Liver (tissue), 9 donors: ENCODE results near the gene ZFAND3. TPM values are rescaled to one million over a fixed set of nuclear protein-coding genes. Genes with fewer than 3 reads are reported as not detected.
"Not testable (repeated sequence)": the region's sequence is repeated elsewhere in the genome, so short reads cannot be mapped to it uniquely, and the experiment has no call there.

Experiments used
- DNase-seq: peaks from one replicate; pipeline ENCODE4 v3.0.0-alpha.2; 2017; ENCODE audit warnings: low spot score
- H3K27ac ChIP-seq, 2 donors: one replicate each; pipeline ENCODE4 v1.7.0; 2013; ENCODE audit warnings: inconsistent platforms in 2 of 2, low read length in 2 of 2, control low read depth in 1 of 2, low read depth in 1 of 2, mild to moderate bottlenecking in 1 of 2
- H3K27me3 ChIP-seq, 4 donors: one replicate each; pipeline versions ENCODE4 v1.6.1 to v1.7.0; 2013; ENCODE audit warnings: low read length in 3 of 4, inconsistent platforms in 1 of 4, mild to moderate bottlenecking in 1 of 4, moderate library complexity in 1 of 4; ENCODE audit not compliant: control insufficient read depth in 4 of 4, insufficient read depth in 4 of 4
- H3K36me3 ChIP-seq, 4 donors: one replicate each; pipeline versions ENCODE4 v1.6.1 to v1.7.0; 2013; ENCODE audit warnings: low read length in 3 of 4, mild to moderate bottlenecking in 3 of 4, low read depth in 1 of 4, moderate library complexity in 1 of 4; ENCODE audit not compliant: control insufficient read depth in 4 of 4, insufficient read depth in 3 of 4
- H3K4me1 ChIP-seq, 4 donors: one replicate each; pipeline versions ENCODE4 v1.6.1 to v1.7.0; 2013; ENCODE audit warnings: low read length in 3 of 4, mild to moderate bottlenecking in 3 of 4, moderate library complexity in 1 of 4; ENCODE audit not compliant: control insufficient read depth in 4 of 4, insufficient read depth in 4 of 4
- H3K4me3 ChIP-seq, 3 donors: one replicate each; pipeline versions ENCODE4 v1.6.1 to v1.7.0; 2013; ENCODE audit warnings: low read length in 3 of 3, control low read depth in 1 of 3, low read depth in 1 of 3, mild to moderate bottlenecking in 1 of 3
- H3K9ac ChIP-seq, 2 donors: one replicate each; pipeline ENCODE4 v1.7.0; 2013; ENCODE audit warnings: low read length in 2 of 2, mild to moderate bottlenecking in 2 of 2, moderate library complexity in 2 of 2, control low read depth in 1 of 2, low read depth in 1 of 2
- H3K9me3 ChIP-seq, 4 donors: one replicate each; pipeline versions ENCODE4 v1.6.1 to v1.7.0; 2013; ENCODE audit warnings: low read length in 3 of 4; ENCODE audit not compliant: control insufficient read depth in 4 of 4
- ATF3 ChIP-seq: IDR thresholded peaks from 2 replicates; pipeline ENCODE4 v1.6.1; 2016; ENCODE audit warnings: antibody characterized with exemption
- CTCF ChIP-seq: fragments of 150-350 bp; IDR thresholded peaks from 2 replicates; pipeline ENCODE4 v1.5.1; 2017; ENCODE audit warnings: improper control_type of control experiment, low read depth, low read length; ENCODE audit not compliant: missing input control
- EGR1 ChIP-seq, 2 donors: IDR thresholded peaks; 2 replicates each; pipeline ENCODE4 v1.6.1; 2016 to 2018; ENCODE audit warnings: antibody characterized with exemption in 2 of 2, low read depth in 2 of 2
- FOXA1 ChIP-seq: IDR thresholded peaks from 2 replicates; pipeline ENCODE4 v1.6.1; 2016; ENCODE audit warnings: antibody characterized with exemption
- FOXA2 ChIP-seq: IDR thresholded peaks from 2 replicates; pipeline ENCODE4 v1.6.1; 2016; ENCODE audit warnings: antibody characterized with exemption
- GABPA ChIP-seq, 2 donors: IDR thresholded peaks in 1 of 2; conservative IDR thresholded peaks in 1 of 2; 2 replicates each; pipeline ENCODE4 v1.6.1; 2016; ENCODE audit warnings: antibody characterized with exemption in 2 of 2, mild to moderate bottlenecking in 1 of 2, moderate library complexity in 1 of 2
- JUND ChIP-seq, 2 donors: IDR thresholded peaks; 2 replicates each; pipeline ENCODE4 v1.6.1; 2016; ENCODE audit warnings: antibody characterized with exemption in 2 of 2
- RAD21 ChIP-seq, 2 donors: IDR thresholded peaks; 2 replicates each; pipeline ENCODE4 v1.6.1; 2016; ENCODE audit warnings: antibody characterized with exemption in 2 of 2, mild to moderate bottlenecking in 2 of 2
- REST ChIP-seq: IDR thresholded peaks from 2 replicates; pipeline ENCODE4 v1.6.1; 2016; ENCODE audit warnings: antibody characterized with exemption, mild to moderate bottlenecking
- RXRA ChIP-seq, 2 donors: IDR thresholded peaks; 2 replicates each; pipeline ENCODE4 v1.6.1; 2017 to 2018; ENCODE audit warnings: antibody characterized with exemption in 2 of 2, mild to moderate bottlenecking in 1 of 2
- SP1 ChIP-seq: IDR thresholded peaks from 2 replicates; pipeline ENCODE4 v1.6.1; 2018; ENCODE audit warnings: antibody characterized with exemption, mild to moderate bottlenecking
- TAF1 ChIP-seq: conservative IDR thresholded peaks from 2 replicates; pipeline ENCODE4 v1.6.1; 2016; ENCODE audit warnings: antibody characterized with exemption, mild to moderate bottlenecking
- YY1 ChIP-seq: IDR thresholded peaks from 2 replicates; pipeline ENCODE4 v1.6.1; 2016; ENCODE audit warnings: antibody characterized with exemption, mild to moderate bottlenecking
- WGBS: extraction: QIAGEN DNeasy Blood & Tissue Kit; methylation state at CpG from one replicate; pipeline ENCODE4 v1.1.7; 2013; 5-methylcytosine and 5-hydroxymethylcytosine counted together
- polyA plus RNA-seq, 2 donors: library from polyadenylated mRNA; stranded (reverse) in 1 of 2; unstranded in 1 of 2; fragments of 200-250 nt in 1 of 2; fragments of >200 nt in 1 of 2; fragmentation: Nextera tagmentation in 1 of 2; extraction: Ambion mirVana in 1 of 2; gene quantifications; one replicate each; pipeline versions ENCODE4 v1.2.1 to v1.2.3, GENCODE V29; 2013 to 2015
- total RNA-seq, 2 donors: library from RNA; depleted of rRNA; stranded (reverse); fragments of >200 nt; gene quantifications; one replicate each; pipeline ENCODE4 v1.2.3, GENCODE V29; 2014
- TF ChIP-seq, protein P1 (sequence below): IDR thresholded peaks from 2 replicates; pipeline ENCODE4 v1.6.1; 2016; ENCODE audit warnings: antibody characterized with exemption
- TF ChIP-seq, protein P2 (sequence below): IDR thresholded peaks from 2 replicates; pipeline ENCODE4 v1.6.1; 2016; ENCODE audit warnings: antibody characterized with exemption
- donor health status: healthy.
- donor health status: healthy.
- donor health status: healthy.
- donor health status: healthy.
- donor health status: healthy.

ZFAND3 gene
- total and polyA plus RNA-seq, 4 donors: 7.7 to 37.5 (median 23.1) TPM

GRCh38 chr6:37959061-37959460 lies 139.5 kb downstream of the ZFAND3 start:
- H3K4me1 ChIP-seq: peaks cover 8 to 11% (median 9%) of the 10 kb centered on the region in 4 donors
- 87% methylated on average over 3 of the region's 3 CpGs for WGBS

DNA sequence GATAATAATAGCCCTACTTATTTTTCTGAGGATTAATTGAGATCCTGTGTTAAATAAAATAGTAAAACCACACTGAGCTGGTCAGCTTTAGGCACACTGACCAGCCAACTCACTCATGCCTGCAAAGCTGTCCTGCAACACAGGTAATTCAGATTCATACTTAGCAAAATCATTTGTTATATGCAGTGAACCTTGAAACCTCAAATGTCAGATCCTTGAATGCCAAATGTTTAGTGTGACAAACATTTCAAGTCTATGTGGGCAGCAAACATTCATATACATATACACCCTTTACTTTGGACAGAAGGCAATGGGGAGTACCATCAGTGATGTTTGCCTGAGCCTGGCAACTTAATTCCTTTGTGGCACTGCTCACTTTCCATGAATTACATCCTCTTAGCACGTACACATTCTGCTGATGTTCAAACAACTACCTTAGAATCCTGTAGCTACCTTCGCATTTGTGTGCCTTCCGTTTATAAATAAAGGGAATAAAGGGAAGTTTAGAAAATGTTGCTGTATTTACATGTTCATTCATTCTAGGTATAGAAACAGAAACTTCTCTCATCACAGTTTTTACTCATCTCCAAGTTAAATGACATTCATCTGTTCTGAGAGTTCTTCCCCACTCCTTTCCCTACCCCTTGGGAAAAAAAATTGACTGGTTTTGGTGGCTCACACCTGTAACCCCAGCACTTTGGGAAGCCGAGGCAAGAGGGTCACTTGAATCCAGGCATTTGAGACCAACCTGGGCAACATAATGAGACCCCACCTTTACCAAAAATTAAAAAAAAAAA lies 140.8 kb downstream of the ZFAND3 start:
- H3K36me3 ChIP-seq: no peaks in the 10 kb centered on the region
- H3K4me3 ChIP-seq: no peak overlapping the region
- no peak for TF ChIP-seq GABPA (IDR thresholded peaks at IDR 0.05 in 1 of 2, conservative IDR thresholded peaks at IDR 0.05 in 1 of 2)
- TF ChIP-seq RAD21 (IDR thresholded peaks at IDR 0.05): no peak
- no peak for TF ChIP-seq YY1
- TF ChIP-seq JUND (IDR thresholded peaks at IDR 0.05): no peak
- TF ChIP-seq RXRA (IDR thresholded peaks at IDR 0.05): no peak
- no peak for TF ChIP-seq TAF1
- TF ChIP-seq, protein P1, sequence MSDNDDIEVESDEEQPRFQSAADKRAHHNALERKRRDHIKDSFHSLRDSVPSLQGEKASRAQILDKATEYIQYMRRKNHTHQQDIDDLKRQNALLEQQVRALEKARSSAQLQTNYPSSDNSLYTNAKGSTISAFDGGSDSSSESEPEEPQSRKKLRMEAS: no peak
- TF ChIP-seq CTCF: no peak
- TF ChIP-seq FOXA2: no peak
- TF ChIP-seq, protein P2, sequence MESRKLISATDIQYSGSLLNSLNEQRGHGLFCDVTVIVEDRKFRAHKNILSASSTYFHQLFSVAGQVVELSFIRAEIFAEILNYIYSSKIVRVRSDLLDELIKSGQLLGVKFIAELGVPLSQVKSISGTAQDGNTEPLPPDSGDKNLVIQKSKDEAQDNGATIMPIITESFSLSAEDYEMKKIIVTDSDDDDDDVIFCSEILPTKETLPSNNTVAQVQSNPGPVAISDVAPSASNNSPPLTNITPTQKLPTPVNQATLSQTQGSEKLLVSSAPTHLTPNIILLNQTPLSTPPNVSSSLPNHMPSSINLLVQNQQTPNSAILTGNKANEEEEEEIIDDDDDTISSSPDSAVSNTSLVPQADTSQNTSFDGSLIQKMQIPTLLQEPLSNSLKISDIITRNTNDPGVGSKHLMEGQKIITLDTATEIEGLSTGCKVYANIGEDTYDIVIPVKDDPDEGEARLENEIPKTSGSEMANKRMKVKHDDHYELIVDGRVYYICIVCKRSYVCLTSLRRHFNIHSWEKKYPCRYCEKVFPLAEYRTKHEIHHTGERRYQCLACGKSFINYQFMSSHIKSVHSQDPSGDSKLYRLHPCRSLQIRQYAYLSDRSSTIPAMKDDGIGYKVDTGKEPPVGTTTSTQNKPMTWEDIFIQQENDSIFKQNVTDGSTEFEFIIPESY: no peak
- TF ChIP-seq EGR1 (IDR thresholded peaks at IDR 0.05; ENCODE audit: low read depth in 2 of 2): no peak
- TF ChIP-seq SP1: no peak
- no peak for TF ChIP-seq ATF3
- no peak for TF ChIP-seq REST
- no peak for TF ChIP-seq FOXA1
- no peaks in the 10 kb centered on the region for H3K9me3 ChIP-seq
- WGBS: 94% methylated on average over 4 of the region's 4 CpGs
- H3K27ac ChIP-seq: no peak overlapping the region
- no peaks in the 10 kb centered on the region for H3K27me3 ChIP-seq
- no peak for DNase-seq
- H3K9ac ChIP-seq: no peak overlapping the region
- H3K4me1 ChIP-seq: peaks cover 7 to 11% (median 9%) of the 10 kb centered on the region in 4 donors

More at GRCh38 chr6:37959061-37959460, 139.5 kb downstream of the ZFAND3 start:
- Histone ChIP-seq H3K27ac (no peak overlapping the region), H3K9me3 (no peaks in the 10 kb centered on the region), H3K36me3 (no peaks in the 10 kb centered on the region), H3K9ac (no peak overlapping the region), H3K27me3 (no peaks in the 10 kb centered on the region), H3K4me3 (no peak overlapping the region)
- TF ChIP-seq FOXA2: no peak
- DNase-seq: no peak

DNA sequence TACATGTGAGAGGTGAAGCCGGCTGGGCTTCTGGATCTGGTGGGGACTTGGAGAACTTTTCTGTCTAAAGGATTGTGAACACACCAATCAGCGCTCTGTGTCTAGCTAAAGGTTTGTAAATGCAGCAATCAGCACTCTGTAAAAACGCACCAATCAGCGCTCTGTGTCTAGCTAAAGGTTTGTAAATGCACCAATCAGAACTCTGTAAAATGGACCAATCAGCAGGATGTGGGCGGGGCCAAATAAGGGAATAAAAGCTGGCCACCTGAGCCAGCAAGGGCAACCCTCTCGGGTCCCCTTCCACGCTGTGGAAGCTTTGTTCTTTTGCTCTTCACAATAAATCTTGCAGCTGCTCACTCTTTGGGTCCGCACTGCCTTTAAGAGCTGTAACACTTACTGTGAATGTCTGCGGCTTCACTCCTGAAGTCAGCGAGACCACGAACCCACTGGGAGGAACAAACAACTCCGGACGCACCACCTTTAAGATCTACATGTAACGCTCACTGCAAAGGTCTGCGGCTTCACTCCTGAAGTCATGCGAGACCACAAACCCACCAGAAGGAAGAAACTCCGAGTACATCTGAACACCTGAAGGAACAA lies 143.1 kb downstream of the ZFAND3 start:
- not testable (repeated sequence) for H3K4me1 ChIP-seq, H3K9me3 ChIP-seq, H3K36me3 ChIP-seq, H3K9ac ChIP-seq, H3K27ac ChIP-seq, H3K27me3 ChIP-seq, DNase-seq, H3K4me3 ChIP-seq
- WGBS: 97% methylated on average over 17 of the region's 17 CpGs
